HG02840 (cell line): ENCODE measurements around the gene TYSND1.
"Not testable (repeated sequence)": the region's sequence is repeated elsewhere in the genome, so short reads cannot be mapped to it uniquely, and the experiment has no call there.

Experiments used
- ATAC-seq: cut with Tn5 transposase; IDR thresholded peaks from one replicate; pipeline ENCODE4 v1.9.1; 2021; ENCODE audit warnings: mild to moderate bottlenecking, moderate library complexity, moderate number of reproducible peaks; ENCODE audit not compliant: unreplicated experiment, low FRiP score

The TYSND1 gene

GRCh38 chr10:70164163-70164562, 17.7 kb upstream of the TYSND1 start:
- no peak for ATAC-seq

GRCh38 chr10:70163448-70163847, 16.9 kb upstream of the TYSND1 start:
- ATAC-seq = no peak

GRCh38 chr10:70162892-70163201, 16.3 kb upstream of the TYSND1 start:
- ATAC-seq = no peak

- no peak for ATAC-seq
Observed at GRCh38 chr10:70162151-70162891, 15.8 kb upstream of the TYSND1 start.

- ATAC-seq = no peak
Observed at GRCh38 chr10:70160798-70161197, 14.3 kb upstream of the TYSND1 start.

GRCh38 chr10:70159366-70159765, 12.9 kb upstream of the TYSND1 start:
- ATAC-seq = not testable (repeated sequence)

- ATAC-seq = no peak
Observed at GRCh38 chr10:70158113-70158512, 11.6 kb upstream of the TYSND1 start.

GRCh38 chr10:70155255-70155838, 8.8 kb upstream of the TYSND1 start:
- no peak for ATAC-seq

GRCh38 chr10:70148516-70148915, 2.0 kb upstream of the TYSND1 start:
- ATAC-seq = no peak

GRCh38 chr10:70147259-70147625, 742 bp upstream of the TYSND1 start:
- ATAC-seq = no peak

GRCh38 chr10:70145666-70146488, 623 bp downstream of the TYSND1 start:
- peak; percentile 49 for ATAC-seq

- peak; percentile 3 for ATAC-seq
Observed at GRCh38 chr10:70145166-70145665, 1.3 kb downstream of the TYSND1 start.

GRCh38 chr10:70144372-70145110, 2.0 kb downstream of the TYSND1 start:
- no peak for ATAC-seq

- ATAC-seq = no peak
Observed at GRCh38 chr10:70142555-70142954, 3.9 kb downstream of the TYSND1 start.

GRCh38 chr10:70140297-70140696, 6.2 kb downstream of the TYSND1 start:
- ATAC-seq = no peak

GRCh38 chr10:70139997-70140250, 6.6 kb downstream of the TYSND1 start:
- ATAC-seq = no peak

- no peak for ATAC-seq
Observed at GRCh38 chr10:70139151-70139996, 7.1 kb downstream of the TYSND1 start.

- ATAC-seq = no peak
Observed at GRCh38 chr10:70137927-70138883, 8.3 kb downstream of the TYSND1 start.

GRCh38 chr10:70137135-70137534, 9.4 kb downstream of the TYSND1 start:
- ATAC-seq = no peak
